ENCODE measurements around the gene CACNA1H.

CACNA1H gene

DNA sequence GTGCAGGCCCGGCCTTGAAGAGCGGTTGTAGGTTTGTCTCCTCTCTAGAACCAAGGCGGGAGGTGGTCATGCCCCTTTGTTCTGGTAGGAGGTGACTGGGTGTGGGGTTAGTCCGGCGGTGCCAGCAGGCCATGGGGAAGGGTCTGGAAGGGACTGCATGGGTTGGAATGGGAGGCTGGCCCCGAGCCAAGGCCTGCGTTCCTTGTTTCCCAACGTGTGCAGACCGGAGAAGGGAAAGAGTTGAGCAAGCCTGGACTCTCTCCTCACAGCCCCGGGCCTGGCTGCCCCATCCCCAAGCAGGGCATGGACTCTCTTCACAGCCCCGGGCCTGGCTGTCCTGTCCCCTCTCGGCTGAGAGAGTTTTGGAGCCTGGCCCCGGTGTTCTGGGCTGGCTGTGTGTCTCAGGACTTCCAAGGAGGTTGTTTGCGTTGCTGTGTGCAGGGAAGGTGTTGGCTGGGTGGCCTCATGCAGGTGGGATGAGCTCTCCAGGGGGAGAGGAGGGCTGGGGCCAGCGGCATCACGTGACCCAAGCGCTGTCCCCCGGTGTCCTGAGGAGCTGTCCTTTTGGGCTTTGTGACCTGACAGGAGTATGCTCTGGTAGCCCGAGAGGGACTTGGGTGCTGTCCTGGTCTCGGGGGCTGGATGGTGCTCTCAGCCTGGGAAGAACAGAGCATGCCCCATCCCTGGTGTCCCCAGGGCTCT is 2.6 kb downstream of the CACNA1H start:
- Histone ChIP-seq H3K27me3 (ENCODE audit: control insufficient read depth, insufficient read depth, low read length) (peaks cover 79% of the 10 kb centered on the region), H3K9ac (ENCODE audit: low read depth, low read length) (no peak overlapping the region), H3K4me1 (ENCODE audit: control insufficient read depth, insufficient read depth, low read length) (peaks cover 5% of the 10 kb centered on the region)

DNA sequence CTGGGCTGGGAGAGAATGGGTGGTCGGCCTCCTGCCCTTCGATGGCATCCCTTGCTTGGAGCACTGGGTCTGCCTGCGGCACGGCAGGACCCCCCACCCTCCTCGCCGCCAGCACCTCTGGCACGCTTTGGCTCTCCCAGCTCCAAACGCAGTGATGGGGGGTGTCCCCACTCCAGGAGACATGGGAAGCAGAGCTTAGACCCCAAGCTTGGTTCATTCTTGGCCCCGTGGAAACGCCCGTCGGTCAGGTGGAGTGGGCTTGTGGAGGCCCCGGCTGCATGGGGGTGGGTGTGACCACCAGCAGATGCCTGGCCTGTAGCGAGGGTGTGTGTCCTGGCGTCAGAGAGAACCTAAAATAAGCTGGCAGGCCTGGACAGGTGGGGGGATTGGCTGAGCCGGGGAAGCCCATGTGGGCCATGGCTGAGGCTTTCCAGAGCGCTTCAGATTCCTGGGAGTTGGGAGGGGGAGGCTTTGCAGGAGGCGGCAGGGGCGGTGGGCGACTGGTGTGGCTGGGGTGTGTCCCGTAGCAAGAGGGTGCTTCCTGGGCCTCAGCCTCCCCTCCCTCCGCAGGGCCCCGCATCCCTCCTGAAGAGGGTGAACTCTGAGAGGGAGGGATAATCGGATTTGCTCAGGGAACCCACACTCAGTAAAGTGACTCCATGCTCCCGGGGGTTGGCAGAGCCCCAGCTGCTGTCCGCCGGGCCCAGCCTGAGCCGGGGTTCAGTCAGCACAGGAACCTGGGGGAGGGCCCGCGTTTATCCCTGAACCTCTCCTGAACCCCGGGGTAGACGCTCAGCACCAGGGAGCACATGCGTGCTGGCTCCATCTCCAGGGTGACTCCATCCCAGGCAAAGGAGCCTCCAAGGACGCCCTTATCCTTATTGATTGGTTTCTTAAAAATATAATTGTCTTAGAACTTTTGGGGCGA is 3.4 kb downstream of the CACNA1H start:
- no peaks in the 10 kb centered on the region for H3K9me3 ChIP-seq (replicated peaks; ENCODE audit: low read length)
- peaks cover 5% of the 10 kb centered on the region for H3K4me1 ChIP-seq (ENCODE audit: control insufficient read depth, insufficient read depth, low read length)
- H3K4me2 ChIP-seq (ENCODE audit: low read length), result no peak overlapping the region
- no peaks in the 10 kb centered on the region for H3K36me3 ChIP-seq (ENCODE audit: insufficient read depth, low read length)
- H3K9ac ChIP-seq (ENCODE audit: low read depth, low read length), result no peak overlapping the region
- H3K27me3 ChIP-seq (ENCODE audit: control insufficient read depth, insufficient read depth, low read length), result peaks cover 81% of the 10 kb centered on the region
- H3K4me3 ChIP-seq (ENCODE audit: low read length), result no peak overlapping the region

More for the DNA sequence above, 2.6 kb downstream of the CACNA1H start:
- no peaks in the 10 kb centered on the region for H3K9me3 ChIP-seq (replicated peaks; ENCODE audit: low read length)
- H3K4me3 ChIP-seq (ENCODE audit: low read length), result no peak overlapping the region
- no peak overlapping the region for H3K4me2 ChIP-seq (ENCODE audit: low read length)
- H3K36me3 ChIP-seq (ENCODE audit: insufficient read depth, low read length), result no peaks in the 10 kb centered on the region

GRCh38 chr16:1156983-1157638 is 4.2 kb downstream of the CACNA1H start:
- H3K4me2 ChIP-seq (ENCODE audit: low read length), result no peak overlapping the region
- H3K4me3 ChIP-seq (ENCODE audit: low read length), result no peak overlapping the region
- no peak overlapping the region for H3K9ac ChIP-seq (ENCODE audit: low read depth, low read length)
- peaks cover 81% of the 10 kb centered on the region for H3K27me3 ChIP-seq (ENCODE audit: control insufficient read depth, insufficient read depth, low read length)
- no peaks in the 10 kb centered on the region for H3K9me3 ChIP-seq (replicated peaks; ENCODE audit: low read length)
- peaks cover 5% of the 10 kb centered on the region for H3K4me1 ChIP-seq (ENCODE audit: control insufficient read depth, insufficient read depth, low read length)
- no peaks in the 10 kb centered on the region for H3K36me3 ChIP-seq (ENCODE audit: insufficient read depth, low read length)

DNA sequence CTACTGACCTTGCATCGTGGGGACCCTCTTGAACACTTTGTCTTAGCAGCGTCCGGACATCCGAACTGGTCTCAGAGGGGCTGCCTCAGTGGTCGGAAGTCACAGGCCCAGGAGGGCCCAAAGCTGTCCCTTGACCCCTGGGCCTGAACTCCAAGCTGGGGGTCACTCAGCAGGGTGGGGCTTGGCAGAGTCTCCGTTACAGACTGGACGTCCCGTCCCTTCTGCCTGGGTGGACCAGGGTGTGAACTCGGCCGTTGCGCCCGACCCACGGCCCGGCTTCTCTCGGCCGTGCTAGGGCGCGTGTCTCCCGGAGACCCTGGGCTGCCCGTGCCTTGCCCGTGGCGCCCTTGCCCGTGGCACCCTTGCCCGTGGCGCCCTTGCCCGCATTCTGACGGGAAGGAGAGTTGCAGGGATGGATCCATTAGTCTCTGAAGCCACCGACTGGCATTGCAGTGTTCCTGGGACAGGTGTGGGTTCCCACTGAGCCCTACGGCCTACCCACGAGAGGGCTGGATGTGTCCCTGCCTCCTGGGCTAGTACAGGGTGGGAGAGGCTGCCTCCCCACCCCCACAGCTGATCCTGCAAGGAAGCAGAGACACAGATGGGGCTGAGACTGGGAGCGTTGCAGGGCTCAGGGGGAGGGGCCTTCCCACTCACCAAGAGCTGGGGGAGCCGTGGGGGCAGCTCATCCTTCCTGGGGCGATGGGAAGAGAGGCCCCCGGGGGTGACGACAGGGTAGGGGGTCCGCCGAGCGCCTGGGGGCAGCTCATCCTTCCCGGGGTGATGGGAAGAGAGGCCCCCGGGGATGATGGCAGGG is 4.9 kb downstream of the CACNA1H start:
- Histone ChIP-seq H3K27me3 (ENCODE audit: control insufficient read depth, insufficient read depth, low read length) (peaks cover 79% of the 10 kb centered on the region), H3K9me3 (replicated peaks; ENCODE audit: low read length) (no peaks in the 10 kb centered on the region), H3K36me3 (ENCODE audit: insufficient read depth, low read length) (no peaks in the 10 kb centered on the region), H3K4me2 (ENCODE audit: low read length) (no peak overlapping the region), H3K9ac (ENCODE audit: low read depth, low read length) (no peak overlapping the region), H3K4me1 (ENCODE audit: control insufficient read depth, insufficient read depth, low read length) (peaks cover 5% of the 10 kb centered on the region), H3K4me3 (ENCODE audit: low read length) (no peak overlapping the region)

- Histone ChIP-seq H3K9ac (ENCODE audit: low read depth, low read length) (no peak overlapping the region), H3K4me1 (ENCODE audit: control insufficient read depth, insufficient read depth, low read length) (peaks cover 5% of the 10 kb centered on the region), H3K4me3 (ENCODE audit: low read length) (no peak overlapping the region)
Observed at GRCh38 chr16:1158456-1159324, 5.8 kb downstream of the CACNA1H start.

DNA sequence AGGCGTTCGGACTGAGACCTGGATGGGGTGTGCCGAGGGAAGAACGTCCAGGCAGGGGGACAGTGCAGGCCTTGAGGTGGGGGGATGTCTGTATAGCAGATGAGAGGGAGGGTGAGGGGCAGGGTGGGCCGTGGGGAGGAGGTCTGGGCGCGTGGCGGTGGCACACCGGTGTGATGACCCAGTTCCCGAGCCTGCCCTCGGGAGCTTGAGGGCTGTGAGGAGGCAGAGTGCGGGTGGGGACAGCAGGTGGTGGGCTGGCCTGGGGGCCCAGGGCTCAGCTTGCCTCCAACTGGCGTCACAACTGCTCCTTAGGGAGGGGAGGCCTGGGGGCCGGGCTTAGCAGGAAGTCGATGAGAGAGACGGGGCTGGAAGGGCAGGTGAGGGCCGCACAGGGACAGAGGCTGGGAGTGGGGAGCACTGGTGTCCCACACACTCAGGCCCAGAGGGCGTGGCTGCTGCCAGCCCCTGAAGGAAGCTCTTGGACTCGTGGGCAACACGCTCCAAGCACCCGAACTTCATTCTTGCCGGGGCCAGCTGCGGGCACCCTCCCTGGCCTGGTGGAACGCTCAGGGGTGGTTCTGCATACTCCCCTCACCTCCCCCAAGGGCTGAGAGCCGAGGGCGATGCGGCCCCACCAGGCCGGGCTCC is 6.5 kb downstream of the CACNA1H start:
- H3K4me3 ChIP-seq (ENCODE audit: low read length), result no peak overlapping the region
- H3K4me1 ChIP-seq (ENCODE audit: control insufficient read depth, insufficient read depth, low read length), result peaks cover 5% of the 10 kb centered on the region
- H3K9me3 ChIP-seq (replicated peaks; ENCODE audit: low read length), result no peaks in the 10 kb centered on the region
- peaks cover 84% of the 10 kb centered on the region for H3K27me3 ChIP-seq (ENCODE audit: control insufficient read depth, insufficient read depth, low read length)
- H3K9ac ChIP-seq (ENCODE audit: low read depth, low read length), result no peak overlapping the region
- H3K36me3 ChIP-seq (ENCODE audit: insufficient read depth, low read length), result no peaks in the 10 kb centered on the region
- H3K4me2 ChIP-seq (ENCODE audit: low read length), result no peak overlapping the region

More at GRCh38 chr16:1158456-1159324, 5.8 kb downstream of the CACNA1H start:
- no peaks in the 10 kb centered on the region for H3K36me3 ChIP-seq (ENCODE audit: insufficient read depth, low read length)
- no peak overlapping the region for H3K4me2 ChIP-seq (ENCODE audit: low read length)
- H3K27me3 ChIP-seq (ENCODE audit: control insufficient read depth, insufficient read depth, low read length), result peaks cover 81% of the 10 kb centered on the region
- no peaks in the 10 kb centered on the region for H3K9me3 ChIP-seq (replicated peaks; ENCODE audit: low read length)

- peak overlapping the region; percentile 38 for H3K4me2 ChIP-seq (ENCODE audit: low read length)
- H3K36me3 ChIP-seq (ENCODE audit: insufficient read depth, low read length), result no peaks in the 10 kb centered on the region
- peaks cover 5% of the 10 kb centered on the region for H3K4me1 ChIP-seq (ENCODE audit: control insufficient read depth, insufficient read depth, low read length)
- peaks cover 82% of the 10 kb centered on the region for H3K27me3 ChIP-seq (ENCODE audit: control insufficient read depth, insufficient read depth, low read length)
- no peak overlapping the region for H3K9ac ChIP-seq (ENCODE audit: low read depth, low read length)
- H3K4me3 ChIP-seq (ENCODE audit: low read length), result peak overlapping the region; percentile 31
- H3K9me3 ChIP-seq (replicated peaks; ENCODE audit: low read length), result no peaks in the 10 kb centered on the region
Observed at GRCh38 chr16:1159973-1160772, 7.3 kb downstream of the CACNA1H start.

GRCh38 chr16:1160773-1161348 is 8.0 kb downstream of the CACNA1H start:
- H3K9me3 ChIP-seq (replicated peaks; ENCODE audit: low read length), result no peaks in the 10 kb centered on the region
- peaks cover 82% of the 10 kb centered on the region for H3K27me3 ChIP-seq (ENCODE audit: control insufficient read depth, insufficient read depth, low read length)

More at GRCh38 chr16:1160773-1161348, 8.0 kb downstream of the CACNA1H start:
- no peak overlapping the region for H3K4me3 ChIP-seq (ENCODE audit: low read length)
- H3K4me2 ChIP-seq (ENCODE audit: low read length), result peak overlapping the region; percentile 38
- no peak overlapping the region for H3K9ac ChIP-seq (ENCODE audit: low read depth, low read length)
- H3K4me1 ChIP-seq (ENCODE audit: control insufficient read depth, insufficient read depth, low read length), result peaks cover 5% of the 10 kb centered on the region
- no peaks in the 10 kb centered on the region for H3K36me3 ChIP-seq (ENCODE audit: insufficient read depth, low read length)
